Raji (cell line): Measurements from ENCODE around the gene TTYH3.

Source experiments
- POLR2A ChIP-seq: IDR thresholded peaks from 2 replicates; pipeline ENCODE4 v1.6.1; 2011; ENCODE audit warnings: low read depth, low read length, control low read depth; ENCODE audit not compliant: insufficient read depth

TTYH3 gene

GRCh38 chr7:2622869-2623697 lies 8.7 kb upstream of the TTYH3 start:
- TF ChIP-seq POLR2A: no peak

- no peak for TF ChIP-seq POLR2A
Measured at GRCh38 chr7:2623698-2624014, 8.1 kb upstream of the TTYH3 start.

GRCh38 chr7:2624293-2624886 lies 7.4 kb upstream of the TTYH3 start:
- no peak for TF ChIP-seq POLR2A

GRCh38 chr7:2626498-2627117 lies 5.2 kb upstream of the TTYH3 start:
- TF ChIP-seq POLR2A: no peak

DNA sequence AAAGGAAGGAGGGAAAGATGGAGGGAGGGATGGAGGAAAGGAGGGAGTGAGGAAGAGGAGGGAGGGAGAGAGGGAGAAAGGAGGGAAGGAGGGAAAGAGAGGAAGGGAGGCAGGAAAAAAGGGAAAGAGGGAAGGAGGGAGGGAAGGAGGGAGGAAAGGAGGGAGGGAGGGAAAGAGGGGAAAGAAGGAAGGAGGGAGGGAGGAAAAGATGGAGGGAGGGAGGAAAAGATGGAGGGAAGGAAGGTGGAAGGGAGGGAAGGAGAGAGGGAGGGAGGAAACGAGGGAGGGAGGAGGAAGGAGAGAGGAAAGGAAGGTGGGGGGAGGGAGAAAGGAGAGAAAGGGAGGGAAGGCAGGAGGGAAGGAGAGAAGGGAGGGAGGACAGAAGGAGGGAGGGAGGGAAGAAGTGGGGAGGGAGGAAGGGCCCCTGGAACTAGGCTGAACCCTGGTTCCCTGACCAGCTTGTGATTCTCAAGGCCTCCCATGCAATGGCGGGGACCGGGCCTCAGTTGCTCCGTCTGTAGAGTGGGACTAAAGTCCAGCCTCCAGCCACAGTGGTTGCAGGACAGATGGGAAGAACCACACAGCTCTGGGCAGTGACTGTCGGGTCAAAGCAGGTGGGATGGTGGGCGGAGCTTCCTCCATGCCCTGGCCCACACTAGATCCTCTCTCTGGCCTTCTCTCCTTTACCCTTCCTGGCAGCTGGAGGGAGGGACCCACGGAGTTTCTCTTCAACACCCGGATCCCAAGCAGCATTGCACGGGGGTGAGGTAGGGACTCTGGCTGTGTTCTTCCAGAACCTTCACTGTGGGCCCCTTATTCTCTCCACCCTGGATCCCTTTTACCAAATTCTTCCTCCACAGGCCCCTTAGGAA lies 4.3 kb upstream of the TTYH3 start:
- TF ChIP-seq POLR2A: no peak

DNA sequence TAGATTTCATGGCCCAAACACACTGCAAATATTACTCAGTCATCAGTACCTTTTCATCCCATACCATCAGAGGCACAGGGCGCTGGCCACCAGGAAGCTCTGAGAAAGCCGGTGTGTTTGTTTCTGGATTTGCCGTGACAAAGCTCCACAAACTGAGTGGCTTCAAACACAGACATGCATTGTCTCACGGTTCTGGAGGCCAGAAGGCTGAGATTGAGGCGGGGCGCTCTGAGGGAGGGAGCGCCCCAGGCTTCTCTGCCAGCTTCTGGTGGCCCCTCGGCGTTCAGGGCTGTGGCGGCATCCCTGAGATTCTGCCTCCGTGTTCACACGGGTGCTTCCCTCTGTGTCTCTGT lies 3.7 kb upstream of the TTYH3 start:
- TF ChIP-seq POLR2A: no peak

DNA sequence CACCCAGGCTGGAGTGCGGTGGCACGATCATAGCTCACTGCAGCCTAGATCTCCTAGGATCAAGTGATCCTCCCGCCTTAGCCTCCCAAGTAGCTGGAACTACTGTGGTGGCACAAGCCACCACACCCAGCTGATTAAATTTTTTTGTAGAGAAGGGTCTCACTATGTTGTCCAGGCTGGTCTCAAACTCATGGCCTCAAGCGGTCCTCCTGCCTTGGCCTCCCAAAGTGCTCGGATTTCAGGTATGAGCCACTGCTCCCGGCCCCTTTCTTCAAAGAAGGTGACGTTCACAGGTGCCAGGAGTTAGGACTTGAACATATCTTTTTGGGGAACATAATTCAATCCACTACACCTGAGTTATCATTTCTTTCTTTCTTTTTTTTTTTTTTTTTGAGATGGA lies 2.9 kb upstream of the TTYH3 start:
- TF ChIP-seq POLR2A: no peak

DNA sequence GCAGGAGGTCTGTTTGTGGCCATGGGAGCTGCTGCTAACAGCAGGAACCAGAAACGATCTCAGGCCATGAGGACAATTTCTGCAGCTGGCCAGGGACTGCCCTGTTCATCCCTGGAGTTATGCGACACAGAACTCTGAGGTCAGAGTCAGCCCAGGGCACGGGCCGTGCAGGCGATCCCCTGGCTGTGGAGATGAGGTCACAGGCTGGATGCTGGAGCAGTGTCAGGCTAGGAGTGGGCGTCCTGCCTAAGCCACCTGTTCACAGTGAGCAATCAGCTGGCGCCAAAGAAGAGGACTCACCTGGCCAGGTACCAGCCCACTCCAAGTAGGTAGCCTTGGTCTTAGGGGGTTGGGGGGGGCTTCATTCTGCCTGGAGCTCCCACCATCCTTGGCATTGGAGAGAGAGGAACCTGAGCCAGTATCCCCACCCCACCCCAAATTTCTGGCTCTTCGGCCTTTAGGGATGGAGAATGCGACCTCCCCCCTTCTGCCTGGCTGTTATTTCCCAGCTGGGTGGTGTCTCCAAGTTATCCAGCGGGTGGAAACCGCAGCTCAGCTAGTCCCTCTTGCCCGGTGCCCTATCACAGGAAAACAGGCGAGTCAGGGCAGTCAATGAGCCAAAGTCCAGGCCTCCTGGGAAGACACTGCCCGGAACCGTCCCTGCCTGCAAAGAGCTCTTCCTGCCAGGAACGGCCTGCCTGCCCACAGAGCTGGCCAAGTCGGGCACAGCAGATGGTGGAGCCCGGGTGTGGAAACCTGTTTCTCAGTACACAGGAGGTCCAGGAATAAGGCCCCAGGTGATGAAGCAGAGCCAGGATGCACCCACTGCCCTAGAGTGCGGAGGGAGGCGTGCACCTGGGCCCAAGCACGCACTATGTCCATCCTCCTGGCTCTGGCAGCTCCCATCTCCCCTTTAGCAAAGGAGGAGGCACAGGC lies 1.8 kb upstream of the TTYH3 start:
- no peak for TF ChIP-seq POLR2A

DNA sequence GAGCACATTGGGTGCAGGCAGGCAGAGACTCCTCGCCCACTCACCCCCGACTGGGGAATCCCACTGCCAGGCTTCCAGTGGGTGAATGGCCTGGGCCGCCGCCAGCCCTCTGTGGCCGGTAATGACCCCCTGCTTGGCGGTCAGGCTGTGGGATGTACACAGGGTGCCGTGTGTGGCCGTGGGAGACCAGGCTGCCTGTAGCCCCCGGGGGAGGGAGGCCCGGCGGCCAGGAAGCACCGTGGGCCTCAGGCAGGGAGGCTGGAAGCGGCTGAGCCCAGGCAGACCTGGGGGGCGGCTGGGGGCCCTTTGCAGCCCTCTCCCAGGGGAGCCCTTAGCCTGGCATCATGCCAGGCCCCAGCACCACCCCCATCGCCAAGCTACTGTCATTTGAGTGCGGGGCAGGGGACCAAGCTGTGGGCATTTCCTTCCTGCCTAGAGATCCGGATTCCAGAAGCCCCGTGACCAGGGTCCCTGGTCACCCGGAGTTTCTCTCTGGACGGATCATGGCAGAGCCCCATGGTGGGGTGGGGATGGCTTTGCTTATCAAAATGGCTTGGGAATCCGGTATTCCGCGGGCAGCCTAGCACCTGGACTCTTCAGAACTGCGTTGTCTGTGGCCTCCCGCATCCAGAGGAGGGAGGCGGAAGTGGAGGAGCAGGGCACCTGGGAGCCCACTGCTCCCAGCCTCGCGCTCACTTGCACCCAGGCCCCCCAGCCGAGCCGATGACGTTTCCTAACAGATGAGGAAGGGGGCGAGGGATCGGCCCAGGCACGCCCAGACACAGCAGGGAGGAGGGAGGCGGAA lies 1.1 kb downstream of the TTYH3 start:
- no peak for TF ChIP-seq POLR2A

- no peak for TF ChIP-seq POLR2A
Measured at GRCh38 chr7:2633538-2634266, 1.9 kb downstream of the TTYH3 start.

DNA sequence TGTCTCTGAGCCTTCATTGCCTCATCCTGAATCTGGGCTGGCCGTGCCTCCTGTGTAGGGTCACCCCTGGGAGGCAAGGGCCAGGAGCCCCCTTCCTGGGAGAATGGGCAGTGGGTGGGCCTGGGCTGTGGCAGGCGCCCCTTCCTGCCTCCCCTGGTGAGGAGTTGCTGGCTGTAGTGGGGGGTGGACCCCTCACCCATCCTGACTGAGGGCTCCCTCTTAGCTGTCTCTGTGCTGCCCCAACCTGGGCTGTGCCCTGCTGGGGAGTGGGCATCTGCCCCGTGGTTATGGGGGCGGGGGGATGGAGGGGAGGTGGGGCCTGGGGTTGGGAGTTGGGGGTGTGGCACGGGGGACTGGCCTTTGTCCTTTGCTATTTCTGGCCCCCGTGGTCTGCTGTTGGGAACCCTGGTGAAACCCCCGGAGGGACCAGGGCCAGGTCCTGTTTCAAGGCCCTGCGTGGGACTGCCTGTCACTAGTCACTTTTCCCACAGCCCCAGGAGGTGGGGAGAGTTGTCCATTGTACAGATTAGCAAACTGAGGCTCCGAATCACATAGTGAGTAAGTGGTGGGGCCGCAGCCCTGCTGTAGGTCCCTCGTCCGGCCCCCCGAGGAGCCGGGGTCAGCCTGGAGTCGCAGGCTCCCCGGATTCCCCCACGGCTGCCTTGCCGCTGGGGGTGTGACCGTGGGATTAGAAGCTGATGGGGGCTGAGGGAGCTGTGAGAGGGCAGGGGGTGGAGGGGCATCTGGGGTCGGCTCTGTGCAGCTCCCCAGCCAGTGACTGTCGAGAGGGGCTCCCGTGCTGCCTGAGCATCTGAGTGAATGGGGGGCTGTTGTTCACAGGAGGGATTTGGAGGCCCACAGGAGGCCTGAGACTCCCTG lies 2.7 kb downstream of the TTYH3 start:
- no peak for TF ChIP-seq POLR2A

GRCh38 chr7:2635148-2635668 lies 3.4 kb downstream of the TTYH3 start:
- TF ChIP-seq POLR2A: no peak
